CMK (cell line): ENCODE results near the gene CROT.

Experiments used
- DNase-seq: peaks from one replicate; pipeline ENCODE4 v3.0.0-alpha.2; 2010; ENCODE audit warnings: low read depth

CROT gene

GRCh38 chr7:87342231-87342630 is 3.2 kb upstream of the CROT start:
- no peak for DNase-seq

DNA sequence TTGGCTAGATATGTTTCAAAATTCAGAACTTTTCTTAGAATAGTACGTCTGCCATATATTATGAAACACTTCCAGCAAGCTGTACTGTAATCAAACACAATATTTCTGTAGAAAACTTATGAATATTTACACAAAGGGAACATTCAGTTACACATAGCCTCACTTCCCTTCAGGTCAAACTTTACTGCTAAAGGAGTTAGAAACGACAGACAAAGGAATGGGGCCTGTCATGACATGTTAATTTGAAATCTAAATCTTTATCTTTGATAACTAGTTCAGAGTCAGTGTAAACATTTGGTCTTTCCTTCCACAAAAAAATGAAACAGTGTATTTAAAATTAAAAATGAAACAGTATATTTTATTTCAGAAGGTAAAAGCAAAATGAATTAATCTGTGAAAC is 1.0 kb upstream of the CROT start:
- no peak for DNase-seq

GRCh38 chr7:87345962-87346371 is 503 bp downstream of the CROT start:
- no peak for DNase-seq

- no peak for DNase-seq
Measured at GRCh38 chr7:87347207-87347606, 1.7 kb downstream of the CROT start.

- no peak for DNase-seq
Measured at GRCh38 chr7:87347664-87348063, 2.2 kb downstream of the CROT start.

DNA sequence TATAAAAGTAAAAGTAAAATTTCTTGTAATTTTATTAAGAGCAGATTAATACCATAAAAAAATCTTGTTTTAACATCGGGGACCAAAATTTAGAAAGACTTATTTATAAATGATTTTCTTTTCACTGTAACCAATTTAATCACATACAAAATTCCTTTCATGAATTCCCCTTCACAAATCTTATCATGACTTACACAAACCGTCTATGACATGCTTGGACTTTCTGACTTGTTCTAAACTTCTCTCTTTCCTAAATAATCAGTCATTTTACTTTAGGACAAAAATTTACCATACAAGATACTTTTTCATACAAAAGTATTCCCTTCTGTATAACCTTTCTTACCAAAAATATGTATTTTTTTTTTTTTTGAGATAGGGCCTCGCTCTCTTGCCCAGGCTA is 9.3 kb downstream of the CROT start:
- no peak for DNase-seq

- no peak for DNase-seq
Measured at GRCh38 chr7:87356448-87356847, 11.0 kb downstream of the CROT start.

DNA sequence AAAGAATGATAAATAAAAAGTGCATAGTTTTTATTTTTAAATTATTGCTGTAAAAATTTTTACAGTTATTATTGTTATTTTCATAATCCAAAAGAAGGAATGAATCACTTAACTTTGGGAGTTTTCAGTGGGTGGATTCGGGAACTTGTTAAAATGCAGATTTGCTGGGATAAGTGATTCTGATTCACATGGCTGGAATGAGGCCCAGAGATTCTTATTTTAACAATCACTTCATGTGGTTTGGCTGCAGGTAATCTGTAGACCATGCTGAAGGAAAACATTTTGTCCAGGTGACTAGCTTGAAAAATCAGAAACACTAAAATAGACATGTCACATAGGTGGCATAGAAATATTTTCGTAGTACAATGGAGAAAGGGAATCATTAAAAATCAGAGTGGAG is 13.9 kb downstream of the CROT start:
- no peak for DNase-seq

GRCh38 chr7:87361320-87361719 is 15.9 kb downstream of the CROT start:
- DNase-seq: no peak

DNA sequence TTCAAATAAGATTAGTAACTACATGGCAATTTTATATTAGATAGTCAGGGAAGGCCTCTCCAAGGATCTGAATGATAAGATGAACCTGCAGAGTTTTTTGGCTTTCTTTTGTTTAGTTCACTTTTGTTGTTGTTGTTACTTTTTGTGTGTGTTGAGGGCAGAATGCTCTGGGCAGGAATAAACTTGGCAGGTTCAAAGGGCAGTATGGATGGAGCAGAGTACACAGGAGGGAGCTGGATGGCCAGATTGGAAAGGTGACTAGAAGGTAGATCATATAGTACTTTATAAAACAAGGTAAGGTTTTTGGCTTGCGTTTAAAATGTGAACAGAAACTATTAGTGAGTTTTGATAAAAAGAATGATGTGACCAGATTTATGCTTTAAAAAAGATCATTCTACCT is 17.9 kb downstream of the CROT start:
- DNase-seq: no peak

DNA sequence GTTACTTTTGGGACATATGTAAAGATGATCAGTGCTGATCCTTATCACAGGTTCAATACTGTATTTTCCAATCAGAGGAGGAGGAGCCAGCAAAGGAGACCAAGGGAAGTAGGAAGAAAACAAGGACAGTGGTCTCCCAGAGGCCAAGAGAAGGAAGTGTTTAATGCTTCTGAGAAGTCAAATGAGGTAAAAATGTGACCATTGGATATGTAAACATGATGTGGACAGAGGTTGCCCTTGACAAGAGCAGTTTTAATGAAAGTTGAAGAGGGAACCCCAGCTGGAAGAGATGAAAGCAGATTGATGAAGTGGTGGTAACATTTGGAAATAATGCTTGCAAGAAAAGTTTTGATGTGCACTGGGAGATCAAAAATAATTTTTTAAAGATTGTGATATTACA is 18.8 kb downstream of the CROT start:
- DNase-seq: no peak

DNA sequence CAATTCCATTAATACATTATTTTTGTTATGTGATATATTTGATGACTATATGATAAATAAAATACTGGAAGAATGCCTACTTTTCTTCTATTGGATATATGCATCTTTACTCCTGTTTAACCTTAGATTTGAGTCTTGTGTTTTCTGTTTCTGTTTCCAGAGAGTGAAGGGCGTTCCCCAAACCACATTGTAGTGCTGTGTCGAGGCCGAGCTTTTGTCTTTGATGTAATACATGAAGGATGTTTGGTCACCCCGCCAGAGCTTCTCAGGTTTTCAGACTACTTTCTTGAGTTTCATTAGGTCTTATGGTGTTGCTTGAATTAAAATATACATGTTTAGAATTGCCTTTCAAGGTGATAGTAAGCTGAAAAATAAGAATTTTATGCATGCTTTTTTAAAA is 23.8 kb downstream of the CROT start:
- DNase-seq: no peak

DNA sequence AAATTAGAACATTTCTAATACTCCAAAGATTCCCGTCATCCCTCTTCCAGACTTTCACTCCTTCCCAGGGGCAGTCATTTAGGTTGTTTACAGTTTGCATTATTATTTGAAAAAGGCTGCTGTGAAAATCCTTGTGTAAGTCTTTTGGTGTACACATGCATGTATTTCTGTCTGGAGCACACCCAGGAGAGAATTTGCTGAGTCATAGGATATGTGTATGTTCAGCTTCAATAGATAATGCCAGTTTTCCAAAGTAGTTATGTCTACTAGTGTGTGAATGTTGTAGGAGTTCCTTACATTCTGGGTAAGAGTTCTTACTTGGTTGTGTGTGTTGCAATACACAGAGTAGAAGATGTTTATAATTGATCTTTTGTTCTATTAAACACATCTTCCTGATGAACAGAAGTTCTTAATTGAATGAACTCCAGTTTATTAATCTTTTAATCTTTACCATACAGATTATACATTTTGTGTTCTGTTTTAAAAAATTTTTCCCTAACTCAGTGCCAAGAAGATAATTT is 25.3 kb downstream of the CROT start:
- DNase-seq: no peak

- DNase-seq: no peak
Measured at GRCh38 chr7:87375662-87376435, 30.4 kb downstream of the CROT start.

GRCh38 chr7:87380905-87381304 is 35.4 kb downstream of the CROT start:
- no peak for DNase-seq

DNA sequence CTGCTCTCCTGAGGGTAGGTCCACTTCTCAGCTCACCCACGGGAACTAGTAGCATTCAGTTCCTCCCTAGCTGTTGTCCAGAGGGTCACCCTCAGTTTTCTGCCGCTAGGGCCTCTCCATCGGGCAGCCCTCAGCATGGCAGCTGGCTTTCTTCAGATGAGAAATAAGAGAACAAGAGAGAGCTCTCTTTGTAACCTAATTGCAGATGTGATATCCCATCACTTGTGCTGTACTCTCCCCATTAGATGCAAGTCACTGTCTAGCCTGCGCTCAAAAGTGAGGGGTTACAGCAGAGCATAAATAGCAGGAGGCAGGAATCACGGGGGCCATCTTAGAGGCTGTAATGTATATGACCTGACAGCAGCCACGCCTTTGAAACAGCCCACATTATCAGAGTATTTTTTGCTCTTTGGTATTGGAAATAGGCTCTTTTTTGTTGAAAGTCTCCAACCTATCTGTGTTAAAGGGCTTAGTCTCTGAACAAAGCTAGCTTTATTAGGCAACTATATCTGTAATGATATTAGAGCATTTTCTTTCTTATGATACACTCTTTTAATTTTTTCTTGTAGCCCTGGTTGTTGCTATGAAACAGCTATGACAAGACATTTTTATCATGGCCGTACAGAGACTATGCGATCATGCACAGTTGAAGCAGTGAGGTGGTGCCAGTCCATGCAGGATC is 45.7 kb downstream of the CROT start:
- no peak for DNase-seq

DNA sequence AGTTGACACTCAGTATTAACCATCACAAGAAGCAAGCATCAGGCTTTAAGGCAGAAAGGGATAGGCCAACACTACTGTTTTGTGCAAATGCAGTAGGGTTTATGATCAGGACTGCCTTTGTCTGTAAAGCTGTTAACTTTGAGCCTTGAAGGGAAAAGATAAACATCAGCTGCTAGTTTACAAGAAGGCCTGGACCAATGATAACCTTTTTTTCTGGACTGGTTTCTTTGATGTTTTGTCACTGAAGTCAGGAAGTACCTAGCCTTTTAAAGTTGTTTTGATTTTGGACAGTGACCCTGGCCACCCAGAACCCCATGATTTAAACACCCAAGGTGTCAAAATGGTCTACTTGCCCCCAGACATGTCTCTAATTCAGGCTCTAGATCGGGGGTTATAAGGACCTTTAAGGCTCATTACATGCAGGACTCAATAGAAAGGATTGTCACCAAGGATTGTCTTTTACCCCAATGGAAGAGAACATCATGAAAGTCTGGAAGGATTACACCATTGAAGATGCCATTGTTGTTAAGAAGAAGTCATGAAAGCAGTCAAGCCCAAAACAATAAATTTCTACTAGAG is 50.1 kb downstream of the CROT start:
- DNase-seq: no peak

DNA sequence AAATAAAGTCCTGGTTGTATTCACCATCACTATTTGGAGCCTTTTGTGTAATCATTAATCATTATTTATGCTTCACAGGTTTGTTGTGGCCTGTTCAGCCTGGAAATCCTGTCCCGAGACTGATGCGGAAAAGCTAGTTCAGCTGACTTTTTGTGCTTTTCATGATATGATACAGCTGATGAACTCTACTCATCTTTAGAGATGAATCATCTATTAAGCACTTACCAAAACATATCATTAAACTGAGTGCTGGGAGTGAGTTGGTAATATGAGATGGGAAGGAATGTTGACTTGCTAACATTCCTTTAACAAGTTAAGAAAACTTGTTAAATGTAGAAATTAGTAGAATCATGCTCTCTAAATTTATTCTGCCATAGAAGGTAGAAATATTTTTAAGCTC is 53.0 kb downstream of the CROT start:
- DNase-seq: no peak

GRCh38 chr7:87404674-87405073 is 59.2 kb downstream of the CROT start:
- DNase-seq: no peak

GRCh38 chr7:87411186-87411585 is 65.7 kb downstream of the CROT start:
- no peak for DNase-seq

DNA sequence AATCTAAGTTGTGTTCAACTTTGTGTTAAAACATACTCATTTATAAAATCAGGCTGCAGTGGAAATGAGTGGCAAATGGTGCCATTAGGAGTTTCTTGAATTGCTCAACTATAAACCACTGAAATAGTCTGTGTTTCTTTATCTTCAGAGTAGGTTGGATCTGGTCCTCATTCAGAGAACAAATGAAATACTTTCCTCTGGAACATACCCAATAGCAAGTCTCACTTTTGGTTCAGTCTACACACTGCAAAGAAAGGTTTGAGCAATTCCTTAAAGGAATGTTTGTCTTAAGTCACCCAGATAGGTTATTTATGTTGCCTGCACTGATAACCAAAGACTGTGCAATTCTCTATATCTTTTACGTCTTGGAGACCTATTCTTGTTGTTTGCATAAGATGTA is 67.6 kb downstream of the CROT start:
- DNase-seq: no peak

- no peak for DNase-seq
Measured at GRCh38 chr7:87413951-87414793, 68.7 kb downstream of the CROT start.
